Large intestine (tissue), 12 donors: Measurements from ENCODE around the gene SARM1. TPM values are rescaled to one million over a fixed set of nuclear protein-coding genes. Genes with fewer than 3 reads are reported as not detected.
A peak's percentile ranks its signal among the peaks of the same experiment; 100 is the strongest.

Experiments used
- DNase-seq, 2 donors: peaks; one replicate each; pipeline versions ENCODE4 v3.0.0 to v3.0.0-alpha.2; 2013
- H3K27ac ChIP-seq: one replicate; pipeline ENCODE4 v1.5.1; 2013; ENCODE audit warnings: low read length
- H3K27me3 ChIP-seq: 2 replicates; pipeline ENCODE4 v1.6.1; 2013; ENCODE audit warnings: low read length; ENCODE audit not compliant: control insufficient read depth, insufficient read depth
- H3K36me3 ChIP-seq: 2 replicates; pipeline ENCODE4 v1.6.1; 2013; ENCODE audit warnings: low read length; ENCODE audit not compliant: control insufficient read depth, insufficient read depth
- H3K4me1 ChIP-seq: one replicate; pipeline ENCODE4 v1.6.1; 2013; ENCODE audit warnings: low read length; ENCODE audit not compliant: control insufficient read depth, insufficient read depth
- H3K4me3 ChIP-seq: one replicate; pipeline ENCODE4 v1.5.1; 2013; ENCODE audit warnings: low read length
- H3K9me3 ChIP-seq: one replicate; pipeline ENCODE4 v1.6.1; 2013; ENCODE audit warnings: mild to moderate bottlenecking, low read depth, low read length, moderate library complexity; ENCODE audit not compliant: control insufficient read depth
- WGBS: methylation state at CpG from one replicate; pipeline ENCODE4 v1.1.5; 2013; ENCODE audit warnings: low lambda C conversion rate; ENCODE audit not compliant: insufficient coverage; 5-methylcytosine and 5-hydroxymethylcytosine counted together
- long read RNA-seq, 11 donors: transcript quantifications; one replicate each; lab custom pipeline, GENCODE V29; 2026
- polyA plus RNA-seq: library from polyadenylated mRNA; unstranded; fragments of 120-200 nt; gene quantifications from one replicate; pipeline ENCODE4 v1.2.1, GENCODE V29; 2013

Gene SARM1
- 17.0 TPM for polyA plus RNA-seq
- long read RNA-seq, donor 1, partial matches to known transcripts: 0 of 2 reads
- long read RNA-seq, donor 1, other reads (novel, unspliced or antisense): 0 of 2 reads
- long read RNA-seq, donor 2, full-length matches to known transcripts: 6 of 12 reads
- long read RNA-seq, donor 2, partial matches to known transcripts: 6 of 12 reads
- long read RNA-seq, donor 2, other reads (novel, unspliced or antisense): 0 of 12 reads
- long read RNA-seq, donor 3: 0 reads
- long read RNA-seq, donor 4, partial matches to known transcripts: 0 of 1 reads
- long read RNA-seq, donor 4, other reads (novel, unspliced or antisense): 0 of 1 reads
- long read RNA-seq, donor 5, full-length matches to known transcripts: 4 of 16 reads
- long read RNA-seq, donor 5, partial matches to known transcripts: 12 of 16 reads
- long read RNA-seq, donor 5, other reads (novel, unspliced or antisense): 0 of 16 reads
- long read RNA-seq, donor 6, partial matches to known transcripts: 0 of 2 reads
- long read RNA-seq, donor 6, other reads (novel, unspliced or antisense): 0 of 2 reads
- long read RNA-seq, donor 7, full-length matches to known transcripts: 2 of 2 reads
- long read RNA-seq, donor 7, partial matches to known transcripts: 0 of 2 reads
- long read RNA-seq, donor 7, other reads (novel, unspliced or antisense): 0 of 2 reads
- long read RNA-seq, donor 8, full-length matches to known transcripts: 2 of 2 reads
- long read RNA-seq, donor 8, partial matches to known transcripts: 0 of 2 reads
- long read RNA-seq, donor 8, other reads (novel, unspliced or antisense): 0 of 2 reads
- long read RNA-seq, donor 9, partial matches to known transcripts: 0 of 1 reads
- long read RNA-seq, donor 9, other reads (novel, unspliced or antisense): 0 of 1 reads
- long read RNA-seq, donor 10, partial matches to known transcripts: 5 of 6 reads
- long read RNA-seq, donor 10, other reads (novel, unspliced or antisense): 0 of 6 reads
- long read RNA-seq, donor 11, partial matches to known transcripts: 0 of 1 reads
- long read RNA-seq, donor 11, other reads (novel, unspliced or antisense): 0 of 1 reads

- Histone ChIP-seq H3K36me3 (no peaks in the 10 kb centered on the region), H3K4me3 (peak within 1 kb of the TSS; percentile 40)
Observed at GRCh38 chr17:28371245-28372202, at the start of gene SARM1. TSS of gene SARM1 (plus strand) at chr17:28371694. CDS start at chr17:28372033, 339 bp downstream.

GRCh38 chr17:28324267-28324745 is 47.2 kb upstream of the SARM1 start:
- Histone ChIP-seq H3K9me3 (no peaks in the 10 kb centered on the region), H3K4me1 (peaks cover 31% of the 10 kb centered on the region), H3K27ac (no peak overlapping the region), H3K36me3 (peaks cover 27% of the 10 kb centered on the region), H3K27me3 (no peaks in the 10 kb centered on the region), H3K4me3 (no peak overlapping the region)
- no peak for DNase-seq
- no CpG with 5 or more reads among the region's 5 CpGs for WGBS

More at GRCh38 chr17:28371245-28372202, at the start of gene SARM1:
- no peaks in the 10 kb centered on the region for H3K9me3 ChIP-seq
- H3K4me1 ChIP-seq: peaks cover 38% of the 10 kb centered on the region
- WGBS: 0% methylated on average over 1 of the region's 80 CpGs
- peak; percentile 78 for DNase-seq
- peak within 1 kb of the TSS; percentile 20 for H3K27ac ChIP-seq
- H3K27me3 ChIP-seq: peaks cover 4% of the 10 kb centered on the region

- peaks cover 30% of the 10 kb centered on the region for H3K36me3 ChIP-seq
- H3K27ac ChIP-seq: no peak overlapping the region
- DNase-seq: no peak
- H3K4me3 ChIP-seq: no peak overlapping the region
- no peaks in the 10 kb centered on the region for H3K9me3 ChIP-seq
- peaks cover 31% of the 10 kb centered on the region for H3K4me1 ChIP-seq
- no peaks in the 10 kb centered on the region for H3K27me3 ChIP-seq
- WGBS: no CpG with 5 or more reads among the region's 3 CpGs
Observed at GRCh38 chr17:28324781-28325180, 46.7 kb upstream of the SARM1 start.

GRCh38 chr17:28325211-28325610 is 46.3 kb upstream of the SARM1 start:
- H3K4me3 ChIP-seq: no peak overlapping the region
- no peak overlapping the region for H3K27ac ChIP-seq
- H3K36me3 ChIP-seq: peaks cover 30% of the 10 kb centered on the region
- no CpG with 5 or more reads among the region's 5 CpGs for WGBS
- DNase-seq: no peak
- peaks cover 31% of the 10 kb centered on the region for H3K4me1 ChIP-seq
- no peaks in the 10 kb centered on the region for H3K27me3 ChIP-seq
- H3K9me3 ChIP-seq: no peaks in the 10 kb centered on the region

GRCh38 chr17:28326114-28326513 is 45.4 kb upstream of the SARM1 start:
- H3K4me3 ChIP-seq: no peak overlapping the region
- H3K27ac ChIP-seq: no peak overlapping the region
- H3K36me3 ChIP-seq: peaks cover 37% of the 10 kb centered on the region
- peak; percentile 47 to 75 for DNase-seq
- 20% methylated on average over 1 of the region's 7 CpGs for WGBS
- H3K27me3 ChIP-seq: no peaks in the 10 kb centered on the region
- H3K4me1 ChIP-seq: peaks cover 31% of the 10 kb centered on the region
- H3K9me3 ChIP-seq: no peaks in the 10 kb centered on the region

- H3K36me3 ChIP-seq: peaks cover 46% of the 10 kb centered on the region
- H3K9me3 ChIP-seq: no peaks in the 10 kb centered on the region
- H3K27me3 ChIP-seq: no peaks in the 10 kb centered on the region
- no CpG with 5 or more reads among the region's 9 CpGs for WGBS
- H3K4me1 ChIP-seq: peaks cover 31% of the 10 kb centered on the region
- no peak for DNase-seq
- no peak overlapping the region for H3K27ac ChIP-seq
- no peak overlapping the region for H3K4me3 ChIP-seq
Observed at GRCh38 chr17:28327031-28327607, 44.4 kb upstream of the SARM1 start.

- no peak for DNase-seq
- Histone ChIP-seq H3K4me3 (no peak overlapping the region), H3K27ac (no peak overlapping the region), H3K27me3 (no peaks in the 10 kb centered on the region), H3K4me1 (peaks cover 31% of the 10 kb centered on the region), H3K36me3 (peaks cover 46% of the 10 kb centered on the region), H3K9me3 (no peaks in the 10 kb centered on the region)
- no CpG with 5 or more reads among the region's 3 CpGs for WGBS
Observed at GRCh38 chr17:28327709-28328108, 43.8 kb upstream of the SARM1 start.

GRCh38 chr17:28328325-28328724 is 43.2 kb upstream of the SARM1 start:
- Histone ChIP-seq H3K36me3 (peaks cover 46% of the 10 kb centered on the region), H3K4me1 (peaks cover 29% of the 10 kb centered on the region), H3K4me3 (no peak overlapping the region), H3K27ac (no peak overlapping the region), H3K9me3 (no peaks in the 10 kb centered on the region), H3K27me3 (no peaks in the 10 kb centered on the region)
- no peak for DNase-seq
- WGBS: 46% methylated on average over 2 of the region's 4 CpGs

GRCh38 chr17:28330671-28331070 is 40.8 kb upstream of the SARM1 start:
- peaks cover 16% of the 10 kb centered on the region for H3K4me1 ChIP-seq
- H3K27me3 ChIP-seq: no peaks in the 10 kb centered on the region
- H3K27ac ChIP-seq: no peak overlapping the region
- H3K4me3 ChIP-seq: no peak overlapping the region
- no peak for DNase-seq
- H3K36me3 ChIP-seq: peaks cover 44% of the 10 kb centered on the region
- WGBS: no CpG with 5 or more reads among the region's 5 CpGs
- no peaks in the 10 kb centered on the region for H3K9me3 ChIP-seq
